SK-N-SH treated with all-trans-retinoic acid at 6 μM for 48 hours (cell line): ENCODE measurements around the gene XYLT2.
A peak's percentile ranks its signal among the peaks of the same experiment; 100 is the strongest.

ENCODE experiments used
- ATAC-seq: fragments of 200-7000 bp; cut with Tn5 transposase; 3 replicates; pipeline ENCODE4 v1.9.1; 2020; ENCODE audit warnings: mild to moderate bottlenecking, moderate library complexity
- ARNTL ChIP-seq: fragments of 450-650 bp; formaldehyde crosslinking; IDR thresholded peaks from 2 replicates; pipeline ENCODE4 v1.5.0; 2020; ENCODE audit warnings: low read depth, mild to moderate bottlenecking, moderate library complexity, borderline replicate concordance
- BACH2 ChIP-seq: fragments of 250-450 bp; sonication (Bioruptor Pico); IDR thresholded peaks from 2 replicates; pipeline ENCODE4 v1.9.0; 2021; ENCODE audit warnings: mild to moderate bottlenecking, borderline replicate concordance
- CSDC2 ChIP-seq: fragments of 250-450 bp; sonication (Bioruptor Pico); IDR thresholded peaks from 2 replicates; pipeline ENCODE4 v1.5.0; 2020; ENCODE audit warnings: mild to moderate bottlenecking, moderate library complexity
- ESRRG ChIP-seq: fragments of 250-450 bp; sonication (Bioruptor Pico); IDR thresholded peaks from 2 replicates; pipeline ENCODE4 v1.6.1; 2021; ENCODE audit warnings: mild to moderate bottlenecking
- GLIS3 ChIP-seq: fragments of 250-450 bp; sonication (Bioruptor Pico); IDR thresholded peaks from 2 replicates; pipeline ENCODE4 v1.5.0; 2020; ENCODE audit warnings: mild to moderate bottlenecking, moderate library complexity
- ISL1 ChIP-seq: fragments of 250-450 bp; sonication (Bioruptor Pico); IDR thresholded peaks from 2 replicates; pipeline ENCODE4 v2.1.2; 2022; ENCODE audit warnings: mild to moderate bottlenecking, moderate library complexity
- OSR1 ChIP-seq: fragments of 250-450 bp; sonication (Bioruptor Pico); IDR thresholded peaks from 2 replicates; pipeline ENCODE4 v1.8.0; 2022; ENCODE audit warnings: moderate library complexity, mild to moderate bottlenecking, inconsistent platforms
- POU6F1 ChIP-seq: fragments of 250-450 bp; sonication (Bioruptor Pico); IDR thresholded peaks from 2 replicates; pipeline ENCODE4 v1.8.0; 2021; ENCODE audit warnings: low read depth, mild to moderate bottlenecking, moderate library complexity, borderline replicate concordance
- PPARA ChIP-seq: fragments of 250-450 bp; sonication (Bioruptor Pico); IDR thresholded peaks from 2 replicates; pipeline ENCODE4 v1.5.0; 2020; ENCODE audit warnings: mild to moderate bottlenecking, borderline replicate concordance
- RARB ChIP-seq: fragments of 250-450 bp; sonication (Bioruptor Pico); IDR thresholded peaks from 2 replicates; pipeline ENCODE4 v1.8.0; 2021; ENCODE audit warnings: mild to moderate bottlenecking, moderate library complexity
- SNAI2 ChIP-seq: fragments of 250-450 bp; sonication (Bioruptor Pico); IDR thresholded peaks from 2 replicates; pipeline ENCODE4 v1.5.0; 2020; ENCODE audit warnings: mild to moderate bottlenecking, moderate library complexity
- TCF4 ChIP-seq: fragments of 250-450 bp; sonication (Bioruptor Pico); IDR thresholded peaks from 2 replicates; pipeline ENCODE4 v1.8.0; 2021; ENCODE audit warnings: mild to moderate bottlenecking, moderate library complexity, borderline replicate concordance
- TSHZ2 ChIP-seq: fragments of 250-450 bp; sonication (Bioruptor Pico); IDR thresholded peaks from 2 replicates; pipeline ENCODE4 v1.5.0; 2020; ENCODE audit warnings: mild to moderate bottlenecking, moderate library complexity
- ZC3H10 ChIP-seq: fragments of 250-450 bp; sonication (Bioruptor Pico); IDR thresholded peaks from 2 replicates; pipeline ENCODE4 v1.5.1; 2021; ENCODE audit warnings: mild to moderate bottlenecking, moderate library complexity
- ZFP3 ChIP-seq: fragments of 250-450 bp; sonication (Bioruptor Pico); IDR thresholded peaks from 2 replicates; pipeline ENCODE4 v1.5.0; 2020; ENCODE audit warnings: mild to moderate bottlenecking, moderate library complexity
- ZFP30 ChIP-seq: fragments of 450-650 bp; formaldehyde crosslinking; IDR thresholded peaks from 2 replicates; pipeline ENCODE4 v1.5.0; 2022; ENCODE audit warnings: mild to moderate bottlenecking, moderate library complexity
- ZNF565 ChIP-seq: fragments of 450-650 bp; formaldehyde crosslinking; conservative IDR thresholded peaks from 2 replicates; pipeline ENCODE4 v1.5.0; 2020; ENCODE audit warnings: low read depth, mild to moderate bottlenecking, moderate library complexity
- ZNF70 ChIP-seq: fragments of 450-650 bp; formaldehyde crosslinking; IDR thresholded peaks from 2 replicates; pipeline ENCODE4 v1.5.0; 2020; ENCODE audit warnings: mild to moderate bottlenecking, moderate library complexity
- ZNF8 ChIP-seq: fragments of 450-650 bp; formaldehyde crosslinking; IDR thresholded peaks from 2 replicates; pipeline ENCODE4 v1.5.0; 2020; ENCODE audit warnings: mild to moderate bottlenecking, moderate library complexity
- TF ChIP-seq, protein P1 (sequence below): fragments of 250-450 bp; sonication (Bioruptor Pico); IDR thresholded peaks from 2 replicates; pipeline ENCODE4 v1.5.1; 2020; ENCODE audit warnings: low read depth, mild to moderate bottlenecking, moderate library complexity
- TF ChIP-seq, protein P2 (sequence below): fragments of 250-450 bp; sonication (Bioruptor Pico); IDR thresholded peaks from 2 replicates; pipeline ENCODE4 v1.8.0; 2020; ENCODE audit warnings: mild to moderate bottlenecking, moderate library complexity, borderline replicate concordance

Gene XYLT2

DNA sequence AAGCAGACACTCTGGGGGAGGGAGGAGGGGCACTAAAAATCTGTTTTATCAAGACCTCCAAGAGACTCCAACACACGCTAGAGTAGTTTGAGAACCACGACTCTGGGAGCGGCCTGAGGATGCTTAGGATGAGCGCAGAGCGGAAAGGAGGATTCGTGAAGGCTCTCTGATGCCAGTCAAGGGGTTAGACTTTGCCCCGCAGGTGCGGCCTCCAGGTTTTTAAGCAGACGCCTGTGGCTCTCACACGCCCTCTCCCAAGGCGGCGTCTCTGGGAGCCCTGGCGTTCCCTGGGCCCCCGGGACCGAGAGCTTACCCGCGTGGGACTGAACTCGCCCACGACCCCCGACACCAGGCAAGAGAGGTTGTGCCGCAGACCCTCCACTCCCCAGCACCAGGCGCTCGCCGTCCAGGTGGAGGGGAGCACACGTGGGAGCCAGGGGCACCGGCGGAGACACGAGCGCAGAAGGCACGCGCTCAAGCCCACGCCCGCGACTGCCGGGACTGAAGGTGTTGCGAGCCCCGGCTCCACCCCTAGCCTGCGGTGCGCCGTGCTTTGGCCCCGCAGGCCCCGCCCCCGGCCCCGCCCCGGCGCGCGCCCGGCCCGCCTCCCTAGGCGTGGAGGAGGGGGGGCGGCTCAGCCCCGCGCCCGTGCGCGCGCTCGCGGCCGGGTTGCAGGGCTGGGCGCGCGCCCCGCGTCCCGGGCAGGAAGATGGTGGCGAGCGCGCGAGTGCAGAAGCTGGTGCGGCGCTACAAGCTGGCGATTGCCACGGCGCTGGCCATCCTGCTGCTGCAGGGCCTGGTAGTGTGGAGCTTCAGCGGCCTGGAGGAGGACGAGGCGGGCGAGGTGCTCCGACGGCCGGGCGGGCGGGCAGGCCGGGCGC lies at the start of gene XYLT2:
TSS of gene XYLT2 (plus strand) at position 695 of the 881 bp plus-strand sequence. CDS start at position 710, 15 bp downstream.
- ATAC-seq: peak; percentile 75
- peak; percentile 73; the same call in 1 of the 2 replicates for TF ChIP-seq SNAI2
- no peak for TF ChIP-seq ZNF8 (CRISPR knock-in tag)
- TF ChIP-seq TSHZ2: peak; percentile 88; the same call in 1 of the 2 replicates
- TF ChIP-seq CSDC2 (CRISPR knock-in tag): peak; percentile 85; the same call in 1 of the 2 replicates
- TF ChIP-seq ZFP3: no peak

GRCh38 chr17:50297407-50297865 lies 48.5 kb upstream of the XYLT2 start:
- no peak for TF ChIP-seq ZFP3
- no peak for TF ChIP-seq SNAI2
- no peak for TF ChIP-seq ESRRG (CRISPR knock-in tag)
- no peak for TF ChIP-seq TCF4 (CRISPR knock-in tag)
- no peak for TF ChIP-seq ZNF565
- TF ChIP-seq ISL1 (CRISPR knock-in tag): no peak
- TF ChIP-seq GLIS3 (CRISPR knock-in tag): no peak
- TF ChIP-seq PPARA (CRISPR knock-in tag): no peak
- TF ChIP-seq ZC3H10: no peak
- no peak for TF ChIP-seq ZNF70
- TF ChIP-seq TSHZ2: no peak
- no peak for TF ChIP-seq ZFP30
- TF ChIP-seq BACH2 (CRISPR knock-in tag): no peak
- TF ChIP-seq CSDC2 (CRISPR knock-in tag): no peak
- TF ChIP-seq POU6F1 (CRISPR knock-in tag): no peak
- TF ChIP-seq OSR1 (CRISPR knock-in tag): no peak
- TF ChIP-seq ARNTL (CRISPR knock-in tag): no peak
- TF ChIP-seq RARB (CRISPR knock-in tag): no peak
- TF ChIP-seq, protein P1, sequence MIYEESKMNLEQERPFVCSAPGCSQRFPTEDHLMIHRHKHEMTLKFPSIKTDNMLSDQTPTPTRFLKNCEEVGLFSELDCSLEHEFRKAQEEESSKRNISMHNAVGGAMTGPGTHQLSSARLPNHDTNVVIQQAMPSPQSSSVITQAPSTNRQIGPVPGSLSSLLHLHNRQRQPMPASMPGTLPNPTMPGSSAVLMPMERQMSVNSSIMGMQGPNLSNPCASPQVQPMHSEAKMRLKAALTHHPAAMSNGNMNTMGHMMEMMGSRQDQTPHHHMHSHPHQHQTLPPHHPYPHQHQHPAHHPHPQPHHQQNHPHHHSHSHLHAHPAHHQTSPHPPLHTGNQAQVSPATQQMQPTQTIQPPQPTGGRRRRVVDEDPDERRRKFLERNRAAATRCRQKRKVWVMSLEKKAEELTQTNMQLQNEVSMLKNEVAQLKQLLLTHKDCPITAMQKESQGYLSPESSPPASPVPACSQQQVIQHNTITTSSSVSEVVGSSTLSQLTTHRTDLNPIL (CRISPR knock-in tag): no peak
- TF ChIP-seq, all 23 proteins: peak for 0
- peak; percentile 98 for ATAC-seq

GRCh38 chr17:50298018-50298417 lies 47.9 kb upstream of the XYLT2 start:
- ATAC-seq: peak; percentile 18; the same call in 2 of the 3 replicates
- TF ChIP-seq ZFP30 (no peak), TCF4 (CRISPR knock-in tag) (no peak), PPARA (CRISPR knock-in tag) (no peak), BACH2 (CRISPR knock-in tag) (no peak), CSDC2 (CRISPR knock-in tag) (no peak), ZNF70 (no peak), ZFP3 (no peak), GLIS3 (CRISPR knock-in tag) (no peak)
- TF ChIP-seq, protein P2, sequence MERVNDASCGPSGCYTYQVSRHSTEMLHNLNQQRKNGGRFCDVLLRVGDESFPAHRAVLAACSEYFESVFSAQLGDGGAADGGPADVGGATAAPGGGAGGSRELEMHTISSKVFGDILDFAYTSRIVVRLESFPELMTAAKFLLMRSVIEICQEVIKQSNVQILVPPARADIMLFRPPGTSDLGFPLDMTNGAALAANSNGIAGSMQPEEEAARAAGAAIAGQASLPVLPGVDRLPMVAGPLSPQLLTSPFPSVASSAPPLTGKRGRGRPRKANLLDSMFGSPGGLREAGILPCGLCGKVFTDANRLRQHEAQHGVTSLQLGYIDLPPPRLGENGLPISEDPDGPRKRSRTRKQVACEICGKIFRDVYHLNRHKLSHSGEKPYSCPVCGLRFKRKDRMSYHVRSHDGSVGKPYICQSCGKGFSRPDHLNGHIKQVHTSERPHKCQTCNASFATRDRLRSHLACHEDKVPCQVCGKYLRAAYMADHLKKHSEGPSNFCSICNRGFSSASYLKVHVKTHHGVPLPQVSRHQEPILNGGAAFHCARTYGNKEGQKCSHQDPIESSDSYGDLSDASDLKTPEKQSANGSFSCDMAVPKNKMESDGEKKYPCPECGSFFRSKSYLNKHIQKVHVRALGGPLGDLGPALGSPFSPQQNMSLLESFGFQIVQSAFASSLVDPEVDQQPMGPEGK (CRISPR knock-in tag): no peak
